GM12874 (cell line): Measurements from ENCODE around the gene SH2D3C.

Experiments
- CTCF ChIP-seq: IDR thresholded peaks from 2 replicates; pipeline ENCODE4 v1.5.1; 2011; ENCODE audit warnings: low read depth, mild to moderate bottlenecking, control low read depth, low read length, moderate library complexity; ENCODE audit not compliant: insufficient read depth

SH2D3C gene

GRCh38 chr9:127777368-127777980, 992 bp downstream of the SH2D3C start:
- TF ChIP-seq CTCF, result no peak

GRCh38 chr9:127776924-127777289, 1.6 kb downstream of the SH2D3C start:
- TF ChIP-seq CTCF, result no peak

- TF ChIP-seq CTCF, result no peak
Observed at GRCh38 chr9:127776195-127776923, 2.1 kb downstream of the SH2D3C start.

GRCh38 chr9:127773981-127774380, 4.5 kb downstream of the SH2D3C start:
- no peak for TF ChIP-seq CTCF

GRCh38 chr9:127773272-127773671, 5.2 kb downstream of the SH2D3C start:
- TF ChIP-seq CTCF, result no peak

GRCh38 chr9:127772603-127773002, 5.9 kb downstream of the SH2D3C start:
- TF ChIP-seq CTCF, result no peak

GRCh38 chr9:127771570-127772189, 6.8 kb downstream of the SH2D3C start:
- TF ChIP-seq CTCF, result no peak
